HG03060 (cell line): Measurements from ENCODE around the gene CCL19.

ENCODE experiments used
- ATAC-seq: cut with Tn5 transposase; IDR thresholded peaks from one replicate; pipeline ENCODE4 v1.9.1; 2021; ENCODE audit warnings: low read depth, moderate number of reproducible peaks; ENCODE audit not compliant: unreplicated experiment

CCL19 gene

GRCh38 chr9:34664281-34665066 lies 26.6 kb downstream of the CCL19 start:
- ATAC-seq = peak; percentile 39

GRCh38 chr9:34663303-34663605 lies 27.8 kb downstream of the CCL19 start:
- no peak for ATAC-seq

- no peak for ATAC-seq
Observed at GRCh38 chr9:34662526-34663302, 28.4 kb downstream of the CCL19 start, which contains the start of gene CCL27. CCL27 (minus strand) TSS chr9:34662657; CDS start chr9:34662633, 24 bp downstream.

- no peak for ATAC-seq
Observed at GRCh38 chr9:34659592-34660253, 31.4 kb downstream of the CCL19 start.

- ATAC-seq = no peak
Observed at GRCh38 chr9:34658461-34658860, 32.6 kb downstream of the CCL19 start.

- no peak for ATAC-seq
Observed at GRCh38 chr9:34656992-34657391, 34.1 kb downstream of the CCL19 start.

GRCh38 chr9:34655394-34655793 lies 35.7 kb downstream of the CCL19 start:
- no peak for ATAC-seq

GRCh38 chr9:34654323-34655051 lies 36.6 kb downstream of the CCL19 start:
- no peak for ATAC-seq

- ATAC-seq = no peak
Observed at GRCh38 chr9:34653151-34654072, 37.7 kb downstream of the CCL19 start.

- ATAC-seq = no peak
Observed at GRCh38 chr9:34652602-34653000, 38.5 kb downstream of the CCL19 start.

- ATAC-seq = no peak
Observed at GRCh38 chr9:34651876-34652601, 39.0 kb downstream of the CCL19 start, which contains the start of gene IL11RA. IL11RA (plus strand) TSS chr9:34652185; CDS start chr9:34655218, 3,033 bp downstream.

- no peak for ATAC-seq
Observed at GRCh38 chr9:34651321-34651720, 39.8 kb downstream of the CCL19 start.

- ATAC-seq = no peak
Observed at GRCh38 chr9:34650816-34651215, 40.3 kb downstream of the CCL19 start.

GRCh38 chr9:34648673-34649072 lies 42.4 kb downstream of the CCL19 start:
- ATAC-seq = no peak

- no peak for ATAC-seq
Observed at GRCh38 chr9:34647651-34648050, 43.4 kb downstream of the CCL19 start.

- ATAC-seq = no peak
Observed at GRCh38 chr9:34647084-34647403, 44.0 kb downstream of the CCL19 start.

- ATAC-seq = peak; percentile 58
Observed at GRCh38 chr9:34646211-34647083, 44.6 kb downstream of the CCL19 start, which contains the start of gene GALT. GALT (plus strand) TSS chr9:34646675; CDS start chr9:34646705, 30 bp downstream.

GRCh38 chr9:34644766-34645314 lies 46.2 kb downstream of the CCL19 start:
- ATAC-seq = no peak
